COR-L47 (cell line): Measurements from ENCODE around the gene COL13A1.

ENCODE experiments used
- DNase-seq: peaks from one replicate; lab custom pipeline; 2025; lab: John Stamatoyannopoulos, UW

COL13A1 gene

GRCh38 chr10:69801434-69802315 lies at the start of gene COL13A1:
Gene COL13A1, plus strand, starts transcription at chr10:69801906. Its CDS starts 518 bp downstream, at chr10:69802424.
- no peak for DNase-seq

GRCh38 chr10:69752479-69752878 lies 49.2 kb upstream of the COL13A1 start:
- DNase-seq, result no peak

- DNase-seq, result no peak
These were observed 45.4 kb upstream of the COL13A1 start for GRCh38 chr10:69756279-69756678.

GRCh38 chr10:69757206-69757552 lies 44.5 kb upstream of the COL13A1 start:
- no peak for DNase-seq

GRCh38 chr10:69757553-69758309 lies 44.0 kb upstream of the COL13A1 start:
- DNase-seq, result peak; percentile 44

- no peak for DNase-seq
These were observed 43.4 kb upstream of the COL13A1 start for GRCh38 chr10:69758310-69758728.

- no peak for DNase-seq
These were observed 42.1 kb upstream of the COL13A1 start for GRCh38 chr10:69759641-69760040.

DNA sequence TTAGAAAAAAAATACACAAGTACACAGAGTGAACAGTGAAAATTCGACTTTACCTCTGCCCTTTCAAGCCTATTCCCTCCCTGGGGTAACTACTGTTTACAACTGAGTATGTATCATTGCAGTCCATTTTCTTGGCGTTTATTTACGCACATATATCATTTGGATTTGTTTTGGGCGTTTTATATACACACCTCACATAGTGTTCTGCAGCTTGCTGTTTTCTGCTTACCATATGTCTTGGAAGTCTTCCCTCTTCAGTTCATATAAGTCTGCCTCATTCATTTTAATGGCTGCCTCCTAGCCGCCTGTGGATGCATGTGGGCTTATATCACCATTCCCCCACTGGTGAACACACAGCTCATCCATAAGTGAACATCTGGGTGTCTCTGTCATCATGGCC lies 41.6 kb upstream of the COL13A1 start:
- no peak for DNase-seq

DNA sequence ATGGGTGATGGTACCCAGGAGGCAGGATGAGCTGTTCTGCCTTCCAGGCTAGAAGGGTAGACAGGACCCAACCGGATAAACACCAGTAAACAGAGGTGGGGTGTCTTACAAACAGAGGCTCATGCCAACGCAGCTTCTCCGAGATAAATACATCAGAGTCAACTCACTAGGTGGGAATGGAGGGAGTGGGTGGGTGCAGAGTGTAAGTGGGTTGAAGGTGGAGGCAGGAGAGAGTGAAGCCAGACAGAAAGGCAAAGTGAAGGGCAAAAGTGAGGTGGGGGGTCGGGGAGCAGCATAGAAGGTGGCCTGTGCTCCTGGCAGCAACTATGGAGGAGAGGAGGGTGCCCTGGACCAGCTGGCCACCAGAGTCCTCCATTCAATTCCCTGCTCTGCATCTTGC lies 40.4 kb upstream of the COL13A1 start:
- DNase-seq, result no peak

- DNase-seq, result no peak
These were observed 35.4 kb upstream of the COL13A1 start for GRCh38 chr10:69766161-69766910.

- DNase-seq, result no peak
These were observed 33.9 kb upstream of the COL13A1 start for GRCh38 chr10:69767793-69768192.

DNA sequence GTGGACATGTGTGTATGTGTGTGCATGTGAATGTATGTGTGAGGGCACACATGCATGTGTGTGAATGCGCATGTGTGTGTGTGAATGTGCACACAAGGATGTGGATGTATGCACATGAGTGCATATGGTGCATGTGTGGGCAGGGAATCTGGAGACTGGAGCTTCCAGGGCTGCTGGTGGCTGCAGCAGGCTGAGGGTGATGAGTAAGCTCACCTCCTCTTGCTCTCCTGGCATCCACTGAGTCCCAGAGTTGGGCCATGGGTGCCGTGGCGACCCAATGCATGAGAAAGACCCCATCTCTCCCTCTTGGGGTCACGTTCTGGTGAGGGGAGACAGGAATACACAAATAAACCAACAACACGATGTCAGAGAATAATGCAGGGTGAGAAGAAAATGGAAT lies 33.3 kb upstream of the COL13A1 start:
- DNase-seq, result no peak

GRCh38 chr10:69769395-69769992 lies 32.2 kb upstream of the COL13A1 start:
- no peak for DNase-seq

DNA sequence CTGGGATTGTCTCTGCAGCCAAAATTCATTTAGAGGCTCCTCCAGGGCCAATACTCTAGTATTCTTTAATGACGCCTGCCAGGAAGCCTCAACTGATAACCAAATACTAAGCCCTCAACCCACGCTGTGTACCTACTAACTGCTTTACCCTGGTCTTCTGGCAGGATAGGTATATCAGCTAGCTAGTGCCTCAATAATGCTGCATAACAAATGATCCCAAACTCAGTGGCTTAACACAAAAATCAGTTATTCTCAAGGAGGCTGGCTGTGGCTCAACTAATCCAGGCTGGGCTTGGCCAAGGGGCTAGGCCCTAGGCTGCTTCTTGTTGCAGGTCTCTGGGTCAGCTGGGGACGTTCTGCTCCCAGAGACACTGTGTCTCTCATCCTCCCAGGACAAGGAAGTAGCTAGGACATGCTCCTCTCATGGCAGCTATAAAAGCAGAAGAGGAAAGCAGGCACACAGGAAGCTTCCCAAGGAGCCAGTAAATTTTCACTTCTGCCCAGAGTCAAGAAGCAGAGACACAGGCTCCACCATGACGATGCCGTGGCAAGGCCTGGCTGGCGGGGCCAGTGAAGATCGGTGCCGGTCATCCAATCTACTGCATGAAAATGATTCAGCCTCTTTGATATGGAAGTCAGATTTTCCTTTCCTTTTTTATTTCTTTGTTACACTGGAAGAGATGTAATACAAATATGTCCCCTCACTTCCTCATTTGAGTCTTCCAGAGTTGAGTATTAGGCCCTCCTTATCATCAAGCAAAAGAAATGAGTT lies 28.6 kb upstream of the COL13A1 start:
- no peak for DNase-seq

DNA sequence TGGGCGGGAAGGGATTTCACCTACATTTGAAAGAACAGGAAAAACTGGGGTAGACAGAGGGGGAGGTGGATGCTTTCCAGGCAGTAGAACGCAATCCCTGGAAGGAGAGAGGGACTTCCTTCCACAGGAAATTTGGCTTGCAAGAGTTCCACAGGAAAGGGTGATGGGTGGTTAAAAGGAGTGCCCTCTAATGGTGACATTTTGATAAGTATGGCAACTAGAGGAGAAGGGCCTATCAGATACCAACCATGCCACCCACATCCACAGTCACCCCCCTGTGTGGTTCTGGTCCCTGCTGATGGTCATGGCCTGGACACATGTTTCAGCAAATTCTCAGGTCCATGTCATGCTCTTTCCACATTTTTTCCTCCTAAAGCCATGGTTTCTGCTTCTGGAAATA lies 27.1 kb upstream of the COL13A1 start:
- no peak for DNase-seq

DNA sequence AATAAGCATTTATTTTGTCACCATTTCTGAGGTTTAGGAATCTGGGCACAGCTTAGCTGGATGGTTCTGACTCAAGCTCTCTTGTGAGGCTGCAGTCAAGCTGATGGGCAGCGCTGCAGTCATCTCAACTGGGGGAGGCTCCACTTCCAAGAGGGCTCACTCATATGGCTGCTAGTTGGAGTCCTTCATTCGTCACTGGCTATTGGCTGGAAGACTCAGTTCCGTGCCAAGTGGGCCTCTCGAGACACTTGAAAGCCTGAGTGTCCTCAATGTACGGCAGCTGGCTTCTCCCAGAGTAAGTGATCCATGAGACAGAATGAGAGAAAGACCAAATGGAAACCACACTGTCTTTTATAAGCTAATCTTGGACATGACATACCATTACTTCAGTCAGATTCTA lies 21.6 kb upstream of the COL13A1 start:
- no peak for DNase-seq

- no peak for DNase-seq
These were observed 20.1 kb upstream of the COL13A1 start for GRCh38 chr10:69781576-69781975.

DNA sequence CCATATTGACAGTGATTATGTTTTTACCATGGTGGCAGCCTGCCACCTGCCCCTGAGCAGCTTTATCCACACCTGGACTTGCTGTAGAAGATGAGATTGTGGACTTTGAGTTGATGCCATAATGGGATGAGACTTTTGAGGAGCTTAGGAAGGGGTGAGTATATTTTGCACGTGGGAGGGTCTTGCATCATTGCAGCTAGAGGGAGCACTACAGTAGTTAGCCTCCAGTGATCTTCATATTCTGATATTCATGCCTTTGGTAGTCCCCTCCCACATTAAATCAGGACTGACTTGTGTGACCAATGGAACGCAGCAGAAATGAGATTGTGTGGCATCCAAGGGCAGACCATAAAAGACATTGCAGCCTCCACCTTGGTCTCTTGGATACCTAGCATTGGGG lies 18.2 kb upstream of the COL13A1 start:
- no peak for DNase-seq

DNA sequence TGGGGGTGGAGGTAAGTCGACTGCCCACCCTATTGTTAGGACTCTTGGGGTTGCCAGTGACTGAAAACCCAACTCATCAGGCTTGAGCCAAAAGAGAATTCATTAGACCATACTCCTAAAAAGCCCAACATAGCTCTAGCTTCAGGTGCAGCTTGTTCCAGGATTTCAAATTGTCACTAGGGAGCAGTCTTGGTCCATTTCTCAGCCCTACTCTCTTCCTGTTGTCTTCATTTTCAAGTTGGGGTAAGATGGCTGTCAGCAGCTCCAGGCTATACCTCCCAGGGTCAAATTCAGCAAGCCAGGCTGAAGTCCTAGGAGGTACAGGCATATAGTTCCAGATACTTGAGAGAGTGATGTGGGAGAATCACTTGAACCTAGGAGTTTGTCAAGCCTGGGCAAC lies 14.9 kb upstream of the COL13A1 start:
- DNase-seq, result no peak

DNA sequence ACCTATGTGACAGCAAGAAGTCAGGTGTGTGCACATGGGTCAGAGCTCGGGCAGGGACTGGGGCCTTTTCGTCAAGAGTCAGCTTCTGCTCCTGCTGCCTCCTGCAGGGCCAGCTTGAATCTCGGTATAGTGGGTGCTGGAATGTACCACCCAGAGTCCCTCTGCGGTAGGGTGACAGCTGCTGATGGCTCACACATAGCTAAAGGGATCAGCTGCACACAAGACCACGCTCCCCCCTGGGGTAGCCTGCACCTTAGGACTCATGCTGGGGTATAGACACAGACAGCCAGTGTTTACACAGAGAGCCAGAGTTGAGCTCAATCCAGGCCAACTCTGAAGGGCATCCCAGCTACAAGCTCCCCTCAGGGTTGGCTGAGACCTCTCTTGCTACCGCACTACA lies 14.0 kb upstream of the COL13A1 start:
- DNase-seq, result no peak

- DNase-seq, result no peak
These were observed 12.5 kb upstream of the COL13A1 start for GRCh38 chr10:69789164-69789576.
